Skeletal muscle cell (primary cell): ENCODE measurements around the gene POLR2E.
"Not testable (repeated sequence)": the region's sequence is repeated elsewhere in the genome, so short reads cannot be mapped to it uniquely, and the experiment has no call there.

Source experiments
- DNase-seq: peaks from one replicate; pipeline ENCODE4 v3.0.0-alpha.2; 2010; ENCODE audit warnings: low read depth
- H3K4me3 ChIP-seq: 2 replicates; pipeline ENCODE4 v1.5.1; 2011; ENCODE audit warnings: low read depth, mild to moderate bottlenecking, control low read depth, low read length, moderate library complexity

Gene POLR2E

GRCh38 chr19:1128106-1128505, 32.9 kb upstream of the POLR2E start:
- no peak for DNase-seq
- no peak overlapping the region for H3K4me3 ChIP-seq

DNA sequence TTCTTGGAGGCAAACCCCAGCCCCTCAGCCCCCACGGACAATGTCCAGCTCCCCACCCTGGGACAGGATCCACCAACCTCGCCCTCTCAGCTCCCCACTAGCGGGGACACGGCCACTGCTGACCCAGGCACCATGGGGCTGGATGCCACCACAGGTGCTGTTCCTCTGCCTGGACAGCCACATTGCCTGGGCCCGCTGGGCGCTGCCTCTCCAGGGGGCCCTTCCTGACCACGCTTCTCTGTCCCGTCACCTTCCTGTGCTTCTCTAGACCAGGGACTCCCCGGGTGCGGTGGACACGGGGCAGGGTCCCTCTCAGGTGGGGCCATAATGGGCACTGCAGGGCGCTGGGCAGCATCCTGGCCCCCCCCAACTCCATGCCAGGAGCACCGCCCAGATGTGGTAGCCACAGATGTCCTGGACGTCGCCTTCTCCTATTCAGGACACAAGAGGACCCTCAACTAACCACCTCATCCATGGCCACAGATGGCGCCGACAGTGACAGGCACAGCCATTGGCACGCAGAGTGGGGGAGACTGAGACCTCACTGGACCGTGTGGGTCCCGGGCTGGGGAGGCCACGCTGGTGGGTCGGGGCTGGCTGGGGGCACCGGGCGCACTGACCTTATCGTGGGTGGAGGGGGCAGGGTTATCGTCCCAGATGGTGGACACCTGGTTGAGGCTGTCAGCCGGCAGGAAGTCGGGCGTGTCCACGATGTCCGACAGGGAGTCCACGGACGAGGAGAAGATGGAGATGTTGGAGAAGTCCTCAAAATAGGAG, 32.0 kb upstream of the POLR2E start:
- no peak for DNase-seq
- H3K4me3 ChIP-seq, result no peak overlapping the region

DNA sequence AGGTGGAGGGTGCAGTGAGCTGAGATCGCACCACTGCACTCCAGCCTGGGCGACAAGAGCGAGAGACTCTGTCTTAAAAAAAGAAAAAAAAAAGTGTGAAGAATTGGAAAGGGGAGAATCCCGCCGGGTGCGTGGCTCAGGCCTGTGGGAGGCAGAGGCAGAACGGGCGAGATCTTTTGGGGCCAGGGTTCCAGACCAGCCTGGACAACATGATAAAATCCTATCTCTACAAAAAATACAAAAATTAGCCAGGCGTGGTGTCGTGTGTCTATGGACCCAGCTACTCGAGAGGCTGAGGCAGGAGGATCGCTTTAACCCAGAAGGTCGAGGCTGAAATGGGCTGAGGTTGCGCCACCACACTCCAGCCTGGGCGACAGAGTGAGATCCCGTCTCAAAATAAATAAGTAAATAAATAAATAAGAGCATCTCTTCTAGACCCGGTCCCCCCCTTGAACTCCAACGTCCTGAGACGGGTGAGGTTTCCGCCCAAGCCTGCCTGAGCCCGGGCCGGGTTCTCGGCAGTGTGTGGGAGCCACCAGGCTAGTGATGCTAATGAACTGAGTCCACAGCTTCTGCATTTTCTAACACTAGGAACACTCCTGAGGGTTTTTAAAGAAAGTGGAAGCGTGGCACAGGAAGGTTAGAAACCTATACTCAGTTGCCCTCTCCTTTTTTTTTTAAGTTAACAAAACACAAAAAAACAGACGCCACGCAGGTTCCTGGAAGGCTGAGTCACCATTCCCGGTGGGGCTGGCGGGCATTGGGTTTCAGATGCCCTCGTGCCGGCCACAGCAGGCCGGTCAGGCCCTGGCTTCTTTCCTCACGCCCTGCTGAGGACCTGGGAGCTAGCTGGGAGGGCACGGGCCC, 30.7 kb upstream of the POLR2E start:
- no peak for DNase-seq
- no peak overlapping the region for H3K4me3 ChIP-seq

DNA sequence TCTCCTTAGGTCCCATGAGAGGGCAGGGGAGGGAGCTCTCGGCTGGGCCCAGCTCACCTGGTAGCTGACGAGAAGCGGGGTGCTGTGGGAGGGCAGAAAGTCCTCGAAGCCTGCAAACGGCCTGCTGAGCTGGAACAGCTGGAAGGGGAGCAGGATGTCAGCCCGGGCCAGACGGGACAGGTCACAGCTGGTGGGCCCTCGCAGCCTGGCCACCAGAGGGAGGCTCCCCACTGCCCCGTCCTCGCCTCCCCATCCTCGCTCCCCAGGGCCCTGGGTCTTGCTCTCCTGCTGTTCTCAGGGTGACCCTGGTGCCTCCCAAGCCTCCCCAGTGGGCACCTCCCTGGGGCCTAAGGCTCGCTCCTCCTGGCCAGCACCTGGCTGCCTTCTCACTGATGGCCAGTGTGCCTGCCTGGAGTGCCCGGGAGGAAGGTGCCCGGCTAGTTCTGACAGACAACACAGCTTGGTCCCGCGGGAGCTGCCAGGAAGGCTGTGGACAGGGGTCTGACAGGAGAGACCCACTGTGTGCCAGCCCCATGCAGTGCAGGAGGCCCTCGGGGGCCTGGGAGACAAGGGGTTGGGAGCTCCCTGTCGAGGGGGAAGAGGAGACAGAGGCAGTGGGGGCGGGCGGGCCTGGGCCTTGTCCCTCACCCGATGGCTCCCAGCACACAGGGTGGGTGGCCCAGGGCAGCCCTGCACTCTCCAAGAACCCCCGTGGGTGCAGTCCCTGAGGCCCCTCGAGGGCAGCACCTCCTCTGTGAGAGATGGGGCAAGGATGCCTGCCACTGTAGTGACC, 28.9 kb upstream of the POLR2E start:
- no peak for DNase-seq
- H3K4me3 ChIP-seq, result no peak overlapping the region

GRCh38 chr19:1123381-1123780, 28.2 kb upstream of the POLR2E start:
- DNase-seq, result no peak
- H3K4me3 ChIP-seq, result no peak overlapping the region

GRCh38 chr19:1122972-1123363, 27.8 kb upstream of the POLR2E start:
- H3K4me3 ChIP-seq, result no peak overlapping the region
- no peak for DNase-seq

DNA sequence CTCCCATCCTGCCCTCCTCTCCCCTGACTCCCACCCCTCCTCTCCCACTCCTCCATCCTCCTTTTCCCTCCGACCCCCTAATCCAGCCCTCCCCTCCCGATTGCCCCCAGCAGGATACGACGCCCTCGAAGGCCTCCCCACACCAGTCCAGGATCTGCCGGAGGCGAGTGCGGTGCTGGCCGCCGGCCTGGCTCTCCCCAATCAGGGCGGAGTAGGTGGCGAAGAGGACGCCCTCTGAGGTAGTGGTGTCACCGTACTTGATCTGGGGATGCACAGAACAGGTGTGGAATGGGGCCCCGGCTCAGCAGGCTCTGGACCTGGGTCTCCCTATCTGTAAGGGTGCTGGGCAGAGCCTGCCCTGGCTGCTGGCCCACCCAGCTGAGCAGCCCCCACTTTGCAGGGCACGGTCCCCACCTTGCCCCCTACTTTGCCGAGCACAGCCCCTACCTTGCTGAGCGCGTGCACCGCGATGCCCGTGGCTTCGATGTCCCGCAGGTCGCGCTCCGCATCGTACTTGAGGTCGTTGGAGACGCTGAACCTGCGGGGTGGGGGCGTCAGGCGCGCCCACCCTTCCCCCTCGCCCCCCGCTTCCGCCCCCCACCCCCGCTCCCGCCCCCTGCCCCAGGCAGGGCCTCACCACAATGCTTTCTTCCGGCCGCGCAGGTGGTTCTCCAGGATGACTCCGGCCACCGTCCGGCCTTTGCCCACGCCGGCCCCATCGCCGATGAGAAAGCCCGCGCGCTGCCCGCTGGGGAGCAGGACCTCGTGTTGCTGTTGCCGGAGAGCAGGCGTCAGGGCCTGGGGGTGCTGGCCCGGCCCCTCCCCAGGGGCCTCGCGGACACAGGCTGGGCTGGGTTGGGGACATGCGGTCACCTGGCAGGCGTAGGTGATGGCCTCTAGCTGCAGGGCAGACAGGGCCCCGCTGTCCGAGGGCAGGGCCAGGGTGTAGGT, 27.1 kb upstream of the POLR2E start:
- DNase-seq, result no peak
- H3K4me3 ChIP-seq, result no peak overlapping the region

DNA sequence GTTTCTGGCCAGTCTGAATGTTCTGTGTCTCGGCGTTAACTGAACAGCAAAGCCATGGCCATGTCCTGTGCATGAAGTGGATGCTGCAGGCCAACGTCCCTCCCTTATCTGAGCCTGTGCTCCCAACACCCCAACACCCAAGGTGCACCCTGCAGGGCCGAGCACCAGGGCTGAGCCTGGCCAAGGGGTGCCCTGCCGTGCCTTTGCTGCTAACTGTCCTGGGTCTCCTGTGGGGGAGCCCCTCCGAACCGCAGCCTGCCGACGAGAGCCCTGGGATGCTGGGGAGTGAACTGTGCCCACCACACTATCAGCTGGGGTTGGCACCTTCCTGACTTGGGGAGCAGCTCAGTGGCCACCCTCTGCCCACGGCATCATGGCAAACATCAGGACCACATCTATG, 26.2 kb upstream of the POLR2E start:
- DNase-seq, result no peak
- H3K4me3 ChIP-seq, result no peak overlapping the region

DNA sequence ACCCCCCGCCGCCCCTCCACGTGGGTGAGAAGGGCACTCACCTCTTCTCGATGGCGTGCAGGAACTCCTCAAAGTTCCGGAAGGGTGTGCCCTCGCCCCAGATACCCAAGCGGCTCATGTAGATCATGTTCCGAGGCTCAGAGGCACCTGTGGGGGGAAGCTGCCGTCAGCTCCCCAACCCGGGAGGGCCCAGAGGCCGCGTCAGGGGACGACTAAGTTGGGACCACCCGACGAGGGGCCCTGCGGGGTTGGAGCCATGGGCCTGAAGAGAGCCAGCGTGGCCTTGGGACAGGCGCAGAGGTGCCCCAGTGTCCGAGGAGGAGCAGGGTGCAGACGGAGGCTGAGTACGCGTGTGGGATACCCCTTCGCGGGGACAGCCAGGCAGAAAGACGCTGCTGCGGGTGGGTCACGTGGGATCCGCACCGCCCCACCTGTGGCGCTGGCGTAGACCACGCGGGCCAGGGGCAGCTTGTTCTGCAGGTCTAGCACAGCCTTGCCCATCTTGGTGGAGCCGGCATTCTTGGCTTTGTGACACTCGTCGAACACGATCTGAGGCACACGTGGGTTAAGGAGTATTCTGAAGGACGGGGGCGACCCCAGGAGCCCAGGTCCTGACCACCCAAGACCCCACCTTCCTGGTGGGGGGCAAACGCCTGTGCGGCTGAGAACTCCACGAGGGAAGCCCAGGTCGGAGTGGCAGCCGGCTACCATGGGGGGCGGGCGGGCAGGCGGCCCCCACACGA, 24.5 kb upstream of the POLR2E start:
- H3K4me3 ChIP-seq, result no peak overlapping the region
- no peak for DNase-seq

DNA sequence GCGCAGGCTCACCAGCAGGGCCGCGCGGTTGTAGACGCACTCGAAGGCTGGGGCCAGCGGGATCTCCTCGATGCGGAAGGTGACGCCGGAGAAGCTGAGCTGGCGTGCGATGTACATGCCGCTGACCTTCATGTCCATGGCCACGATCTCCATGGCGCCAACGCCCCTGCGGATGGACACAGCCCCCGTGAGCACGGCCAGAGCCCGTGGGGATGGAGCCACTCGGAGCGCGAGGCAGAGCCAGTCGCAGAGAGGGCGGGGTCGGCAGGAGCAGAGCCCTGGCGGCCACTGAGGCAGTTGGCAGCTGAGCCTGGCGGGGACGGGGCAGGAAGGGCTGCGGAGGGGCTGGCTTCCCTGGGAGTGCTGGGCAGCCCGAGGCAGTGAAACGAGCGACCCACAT, 23.8 kb upstream of the POLR2E start:
- no peak overlapping the region for H3K4me3 ChIP-seq
- DNase-seq, result no peak

GRCh38 chr19:1117654-1118053, 22.5 kb upstream of the POLR2E start:
- no peak for DNase-seq
- no peak overlapping the region for H3K4me3 ChIP-seq

- no peak overlapping the region for H3K4me3 ChIP-seq
- DNase-seq, result no peak
These were observed 21.8 kb upstream of the POLR2E start for GRCh38 chr19:1116726-1117581.

DNA sequence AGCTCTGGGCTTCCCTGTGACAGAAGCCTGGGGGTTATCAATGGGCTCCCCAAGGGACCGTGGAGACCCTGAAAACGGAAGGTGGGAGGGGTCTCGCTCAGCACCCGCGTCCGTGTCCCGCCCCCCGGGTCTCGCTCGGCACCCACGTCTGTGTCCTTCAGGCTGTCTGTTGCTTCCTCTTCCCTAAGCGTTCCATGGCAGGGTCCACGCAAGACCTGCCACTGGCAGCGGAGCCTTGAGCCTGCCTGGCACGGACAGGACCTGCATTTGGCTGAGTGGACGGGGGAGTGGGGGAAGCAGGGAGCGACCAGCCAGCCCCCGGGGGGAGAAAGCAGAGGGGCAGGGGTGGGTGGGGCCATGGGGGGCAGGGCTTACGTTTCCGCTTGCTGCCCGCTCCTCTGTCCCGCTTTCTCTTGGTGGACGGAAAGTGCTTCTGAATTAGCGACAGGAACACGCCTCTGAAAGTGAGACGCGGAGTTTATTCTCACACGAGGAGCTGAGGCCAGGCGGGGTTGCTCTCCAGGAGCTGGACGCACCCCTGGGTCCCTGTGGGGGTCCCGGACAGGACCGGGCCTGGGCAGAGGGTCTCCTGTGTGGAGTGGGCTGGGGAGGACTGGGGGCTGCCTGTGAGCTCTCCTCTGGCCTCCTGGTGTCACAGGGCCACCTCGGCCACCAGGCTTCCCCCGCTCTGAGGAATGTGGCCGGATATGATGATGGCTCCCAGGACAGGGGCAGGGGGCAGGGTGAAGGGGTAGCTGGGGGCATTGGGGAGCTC, 20.7 kb upstream of the POLR2E start:
- no peak for DNase-seq

DNA sequence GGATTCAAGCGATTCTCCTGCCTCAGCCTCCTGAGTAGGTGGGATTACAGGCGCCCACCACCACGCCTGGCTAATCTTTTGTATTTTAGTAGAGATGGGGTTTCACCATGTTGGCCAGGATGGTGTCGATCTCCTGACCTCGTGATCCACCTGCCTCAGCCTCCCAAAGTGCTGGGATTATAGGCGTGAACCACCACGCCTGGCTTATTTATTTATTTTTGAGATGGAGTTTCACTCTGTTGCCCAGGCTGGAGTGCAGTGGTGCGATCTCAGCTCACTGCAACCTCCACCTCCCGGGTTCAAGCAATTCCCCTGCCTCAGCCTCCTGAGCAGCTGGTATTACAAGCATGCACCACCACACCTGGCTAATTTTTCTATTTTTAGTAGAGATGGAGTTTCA, 19.6 kb upstream of the POLR2E start:
- DNase-seq, H3K4me3 ChIP-seq: not testable (repeated sequence)

More for the DNA sequence above, 20.7 kb upstream of the POLR2E start:
- no peak overlapping the region for H3K4me3 ChIP-seq

DNA sequence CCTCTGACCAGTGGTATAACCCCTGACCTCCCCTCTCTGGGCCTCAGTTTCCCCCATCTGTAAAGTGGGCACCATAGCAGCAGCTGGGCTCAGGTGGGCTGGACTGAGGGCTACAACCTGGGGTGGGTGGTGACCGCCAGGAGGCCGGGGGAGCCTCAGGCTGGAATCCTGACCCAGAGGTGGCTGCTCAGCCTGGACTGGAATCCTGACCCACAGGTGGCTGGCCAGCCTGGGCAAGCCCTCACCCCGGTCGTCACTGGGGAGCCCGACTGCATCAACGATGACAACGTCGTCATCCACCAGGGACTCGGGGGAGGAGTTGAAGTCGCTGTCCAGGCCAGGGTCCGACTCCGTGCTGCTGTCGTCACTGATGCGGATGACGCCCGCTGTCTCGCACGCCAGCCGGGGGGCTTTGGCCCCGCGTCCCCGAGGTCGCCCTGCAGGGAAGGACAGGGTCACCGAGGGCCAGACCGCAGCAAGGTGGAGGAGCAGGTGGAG, 18.9 kb upstream of the POLR2E start:
- DNase-seq, result no peak

More for the DNA sequence above, 18.9 kb upstream of the POLR2E start:
- H3K4me3 ChIP-seq, result no peak overlapping the region
